Activated T-cell treated with anti-CD3 and anti-CD28 coated beads for 1 hour (primary cell): ENCODE results near the gene ABLIM1.

Experiments
- DNase-seq: peaks from one replicate; pipeline ENCODE4 v3.0.0-alpha.2; 2020; ENCODE audit warnings: low read depth

Gene ABLIM1

DNA sequence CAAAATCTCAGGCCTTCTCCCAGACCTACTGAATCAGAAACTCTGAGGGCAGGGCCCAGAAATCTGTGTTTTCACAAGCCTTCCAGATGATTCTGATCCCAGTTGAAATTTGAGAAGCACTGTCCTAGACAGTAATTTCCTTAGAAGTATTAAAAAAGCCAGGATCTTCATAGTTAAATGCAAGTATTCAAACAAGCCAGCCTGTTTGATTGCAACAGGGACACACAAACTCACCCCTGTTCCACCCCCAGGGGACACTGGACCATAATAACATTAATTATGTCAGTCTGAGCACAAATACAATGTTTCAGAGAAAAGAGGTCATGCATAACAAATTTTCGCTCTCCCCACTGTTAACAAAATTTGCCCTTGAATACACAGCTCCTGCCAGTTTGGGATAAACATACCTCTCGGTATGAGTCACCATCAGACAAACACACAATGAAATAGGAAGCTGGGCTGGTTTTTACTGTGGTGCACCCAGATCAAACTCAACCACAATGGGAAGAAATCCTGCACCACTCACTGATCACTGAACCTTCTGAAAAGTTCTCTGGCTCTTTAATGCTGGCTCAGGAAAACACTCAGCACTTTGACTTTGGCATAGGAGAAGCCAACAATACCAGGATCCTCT is 34.3 kb downstream of the ABLIM1 start:
- no peak for DNase-seq

DNA sequence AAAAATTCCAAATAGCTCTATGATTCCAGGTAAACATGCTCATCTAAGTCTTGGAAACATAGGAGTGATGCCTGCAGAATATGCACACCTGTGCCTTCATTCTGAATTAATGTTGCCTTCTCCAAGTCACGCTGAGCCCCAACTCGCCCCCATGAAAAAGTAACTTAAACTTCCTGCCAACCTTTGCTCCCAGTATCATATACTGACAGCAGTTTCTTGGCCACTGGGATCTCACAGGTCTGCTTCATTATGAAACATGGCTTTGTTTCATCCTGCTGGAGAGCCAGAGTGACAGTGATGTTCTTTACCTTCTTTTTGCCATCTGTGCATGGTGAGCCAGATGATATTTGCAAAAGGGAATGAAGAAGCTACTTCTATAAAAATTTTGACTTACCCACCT is 34.9 kb downstream of the ABLIM1 start:
- no peak for DNase-seq

DNA sequence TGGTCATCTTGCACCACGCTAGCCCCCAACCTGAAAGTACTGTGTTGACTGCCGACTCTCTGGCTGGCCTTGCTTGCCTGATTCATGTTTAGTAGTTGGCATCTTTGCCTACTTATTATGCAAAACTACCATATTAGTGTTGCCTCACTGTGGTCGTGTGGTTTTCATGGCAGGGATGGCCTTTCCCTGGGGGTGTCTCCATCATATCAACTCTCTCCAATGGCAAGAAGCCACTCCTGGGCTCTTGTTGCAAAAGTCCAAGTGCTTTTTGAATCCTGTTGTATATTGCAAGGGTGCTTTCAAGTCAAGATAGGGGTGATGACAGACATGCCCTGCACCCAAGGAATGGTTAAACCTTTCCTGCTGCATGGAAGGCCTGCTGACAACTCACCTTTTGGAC is 39.4 kb downstream of the ABLIM1 start:
- DNase-seq, result no peak

DNA sequence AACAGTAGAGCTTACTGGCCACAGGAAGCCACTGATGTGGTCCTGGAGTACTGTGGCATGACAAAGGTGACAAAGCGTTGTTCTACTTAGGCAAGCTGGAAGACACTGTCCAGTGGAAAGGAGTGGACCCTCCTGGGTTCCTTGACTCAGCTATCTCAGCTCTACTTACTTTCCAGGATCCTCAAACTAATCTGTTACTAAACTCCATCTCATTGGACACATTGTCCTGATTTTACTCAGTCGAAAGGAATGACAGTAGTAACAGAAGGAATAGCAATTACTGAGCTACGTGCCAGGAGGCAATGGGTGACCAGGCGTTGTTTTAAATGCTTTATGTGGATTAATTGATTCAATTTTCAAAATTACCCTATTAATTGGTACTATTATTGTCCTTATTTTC is 41.6 kb downstream of the ABLIM1 start:
- DNase-seq, result no peak

DNA sequence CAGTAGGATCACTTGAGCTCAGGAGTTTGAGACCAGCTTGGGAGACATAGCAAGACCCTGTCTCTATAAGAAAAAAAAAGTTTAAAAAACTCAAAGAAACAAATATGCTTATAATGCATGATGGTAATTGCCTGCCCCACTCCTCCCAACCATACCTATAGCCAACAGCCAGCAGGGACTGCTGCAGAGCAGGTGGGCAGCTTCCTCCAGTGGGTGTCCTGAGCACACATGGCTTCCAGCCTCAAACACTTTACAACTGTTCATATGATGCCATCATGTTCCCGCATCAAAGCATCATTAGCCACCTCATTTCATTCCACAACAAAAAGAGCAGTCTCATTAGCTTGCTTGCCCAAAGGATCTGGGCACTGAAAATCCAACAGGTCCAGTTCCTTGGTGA is 42.0 kb downstream of the ABLIM1 start:
- no peak for DNase-seq

DNA sequence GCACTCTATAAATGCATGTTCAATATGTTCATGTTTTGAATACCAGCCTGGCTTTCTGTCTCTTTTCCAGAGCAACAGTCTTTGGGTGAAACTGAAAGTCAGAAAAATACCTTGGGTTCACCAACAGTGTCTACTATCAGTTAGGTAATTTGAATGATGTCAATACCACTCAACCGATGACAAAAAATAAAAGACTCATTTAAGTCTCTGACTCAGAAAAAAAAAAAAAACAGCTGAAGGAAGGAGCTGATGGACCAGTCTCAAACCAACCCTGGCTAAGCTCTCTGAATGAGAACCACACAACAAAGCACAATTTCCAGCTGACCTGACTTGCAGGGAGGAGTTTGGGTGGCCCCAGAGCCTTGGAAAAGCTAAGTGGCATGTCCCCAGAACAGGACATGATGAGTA is 42.5 kb downstream of the ABLIM1 start:
- no peak for DNase-seq

DNA sequence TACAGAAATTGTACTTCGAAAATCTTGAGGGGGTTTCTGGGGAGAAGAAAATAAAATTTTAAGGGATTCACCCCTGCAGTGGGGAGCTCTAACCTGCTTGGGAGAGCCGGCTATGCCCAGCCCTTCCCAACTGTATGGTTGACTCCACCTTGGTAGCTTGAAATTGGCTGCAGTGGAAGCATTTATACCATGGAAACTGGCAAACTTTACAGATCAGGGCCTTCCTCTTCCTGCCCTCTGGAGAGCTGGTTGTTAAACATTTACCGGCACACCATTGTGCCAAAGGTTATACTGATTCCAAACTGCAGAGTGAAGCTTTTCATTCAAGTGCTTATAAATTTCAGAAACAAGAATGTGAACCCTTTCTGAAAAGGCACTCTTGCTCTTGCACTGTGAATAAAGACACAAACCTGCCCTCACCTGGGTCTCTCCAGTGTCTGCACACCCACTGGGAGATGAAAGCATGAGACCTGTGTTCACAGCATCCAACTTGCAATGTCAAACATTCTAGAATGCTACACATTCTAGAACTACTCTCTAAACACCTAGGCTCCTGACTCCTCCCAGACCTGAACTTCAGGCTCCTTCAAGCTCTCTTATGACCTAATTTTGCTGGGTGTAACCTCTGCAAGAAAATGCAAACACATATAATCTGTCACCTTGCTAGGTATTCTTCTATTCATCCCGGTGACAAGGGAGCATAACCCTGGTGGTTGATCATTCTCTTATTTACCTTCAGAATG is 44.7 kb downstream of the ABLIM1 start:
- DNase-seq, result no peak

DNA sequence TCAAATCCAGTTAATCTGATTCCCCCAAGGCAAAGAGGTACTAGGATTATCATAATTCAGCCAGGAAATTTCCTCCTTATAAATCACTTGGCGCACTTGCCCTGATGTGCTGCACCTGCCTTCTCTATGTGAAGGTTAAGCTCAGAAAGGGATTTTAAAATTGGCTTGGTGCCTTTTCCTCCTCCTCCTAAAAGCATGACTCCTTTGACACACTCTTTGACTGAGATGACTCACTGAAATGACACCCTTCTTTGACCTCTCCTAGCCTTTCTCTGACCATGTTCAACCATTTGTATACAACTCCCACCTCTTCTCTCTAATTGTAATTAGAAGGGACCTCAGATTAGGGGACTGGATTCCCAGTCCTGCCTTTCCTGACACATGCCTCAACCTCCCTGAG is 46.5 kb downstream of the ABLIM1 start:
- no peak for DNase-seq

DNA sequence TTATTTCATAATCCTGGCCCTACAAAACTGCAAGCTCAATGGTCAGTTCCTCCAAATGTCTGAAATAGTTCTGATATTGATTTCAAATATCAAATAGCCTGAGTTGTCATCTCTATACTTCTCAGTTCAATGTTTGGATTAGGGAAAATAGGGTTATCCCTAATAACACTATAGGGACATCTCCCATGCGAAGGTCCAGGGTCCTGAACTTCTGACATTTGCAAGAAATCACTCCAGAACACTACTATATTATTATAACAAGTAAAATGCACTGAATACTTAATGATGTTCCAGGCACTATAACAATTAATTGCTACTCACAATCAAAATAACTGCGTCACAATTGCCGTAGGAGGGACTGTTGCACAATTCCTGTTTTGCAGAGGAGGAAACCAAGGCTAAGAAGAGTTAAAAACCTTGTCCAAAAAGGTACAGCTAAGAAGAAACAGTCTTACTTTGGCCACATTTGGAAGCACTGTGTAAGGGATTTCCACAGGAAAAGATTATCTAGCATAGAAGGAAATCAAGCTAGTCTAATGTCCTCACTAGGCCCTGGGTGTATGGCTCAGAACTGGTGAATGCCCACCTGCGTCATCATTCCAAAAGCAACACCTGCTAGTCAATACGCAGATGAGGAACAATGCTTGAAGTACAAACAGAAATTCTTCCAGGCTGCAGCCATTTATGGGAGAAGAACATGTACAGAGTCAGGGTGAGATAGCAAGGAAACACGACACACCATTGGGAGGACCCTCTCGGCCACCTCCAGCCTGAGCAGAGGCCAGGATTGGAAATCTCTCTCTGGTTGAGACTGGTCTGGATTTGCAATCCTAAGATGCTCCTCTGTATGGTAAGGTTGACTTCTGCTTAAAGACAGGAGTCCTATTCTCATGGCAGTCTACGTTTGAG is 48.3 kb downstream of the ABLIM1 start:
- DNase-seq, result no peak

DNA sequence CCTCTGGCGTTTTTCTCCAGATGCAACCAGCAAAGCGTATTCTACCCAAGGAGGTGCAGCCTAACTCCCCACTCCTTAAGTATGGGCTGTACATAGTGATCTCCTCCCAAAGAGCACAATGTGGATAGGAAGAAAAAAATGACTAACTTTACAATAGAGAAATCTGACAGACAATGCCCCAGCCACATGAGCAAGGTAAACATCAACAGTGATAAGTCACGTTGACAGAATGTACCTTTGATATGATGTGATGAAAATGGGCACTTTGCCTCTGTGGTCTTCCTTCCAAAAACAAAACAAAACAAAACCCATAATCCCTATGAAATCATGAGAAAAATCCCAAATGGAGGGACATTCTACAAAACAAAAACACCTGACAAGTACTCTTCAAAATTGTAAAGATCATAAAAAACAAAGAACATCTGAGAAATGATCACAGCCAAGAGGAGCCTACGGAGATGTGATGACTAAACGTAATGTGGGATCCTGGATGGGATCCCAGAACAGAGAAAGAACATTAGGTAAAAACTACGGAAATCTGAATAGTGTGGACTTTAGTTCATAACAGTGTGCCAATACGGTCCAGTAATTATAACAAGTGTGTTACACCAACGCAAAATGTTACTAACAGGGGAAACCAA is 50.6 kb downstream of the ABLIM1 start:
- DNase-seq, result no peak

DNA sequence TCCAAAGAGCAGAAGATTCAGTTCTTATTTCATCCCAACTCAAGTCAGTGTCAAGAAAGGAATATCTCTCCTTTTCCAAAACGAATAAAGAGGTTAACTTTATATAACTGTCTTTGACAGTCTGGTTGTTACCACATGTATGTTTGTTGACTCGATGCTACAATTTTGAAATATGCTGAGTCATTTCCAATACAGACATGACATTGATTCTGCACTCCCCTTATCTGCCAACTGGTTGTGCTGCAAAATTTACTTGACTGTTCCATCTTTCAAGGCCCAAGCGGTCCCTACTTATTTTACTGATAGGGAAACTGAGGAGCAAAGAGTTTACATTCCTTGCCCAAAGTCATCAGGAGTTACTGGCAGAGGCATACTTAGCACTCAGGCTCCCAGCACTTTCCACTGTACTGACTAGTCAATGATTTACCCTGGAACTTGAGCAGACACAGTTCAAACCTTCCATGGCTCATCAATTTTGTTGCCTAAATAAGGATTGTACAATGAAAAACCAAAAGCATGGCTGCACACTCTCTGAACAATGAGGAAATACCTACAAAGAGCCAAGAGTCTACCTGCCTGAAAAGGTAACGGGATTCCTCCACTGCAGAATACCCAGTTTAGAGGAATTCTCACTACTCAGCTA is 52.8 kb downstream of the ABLIM1 start:
- no peak for DNase-seq

DNA sequence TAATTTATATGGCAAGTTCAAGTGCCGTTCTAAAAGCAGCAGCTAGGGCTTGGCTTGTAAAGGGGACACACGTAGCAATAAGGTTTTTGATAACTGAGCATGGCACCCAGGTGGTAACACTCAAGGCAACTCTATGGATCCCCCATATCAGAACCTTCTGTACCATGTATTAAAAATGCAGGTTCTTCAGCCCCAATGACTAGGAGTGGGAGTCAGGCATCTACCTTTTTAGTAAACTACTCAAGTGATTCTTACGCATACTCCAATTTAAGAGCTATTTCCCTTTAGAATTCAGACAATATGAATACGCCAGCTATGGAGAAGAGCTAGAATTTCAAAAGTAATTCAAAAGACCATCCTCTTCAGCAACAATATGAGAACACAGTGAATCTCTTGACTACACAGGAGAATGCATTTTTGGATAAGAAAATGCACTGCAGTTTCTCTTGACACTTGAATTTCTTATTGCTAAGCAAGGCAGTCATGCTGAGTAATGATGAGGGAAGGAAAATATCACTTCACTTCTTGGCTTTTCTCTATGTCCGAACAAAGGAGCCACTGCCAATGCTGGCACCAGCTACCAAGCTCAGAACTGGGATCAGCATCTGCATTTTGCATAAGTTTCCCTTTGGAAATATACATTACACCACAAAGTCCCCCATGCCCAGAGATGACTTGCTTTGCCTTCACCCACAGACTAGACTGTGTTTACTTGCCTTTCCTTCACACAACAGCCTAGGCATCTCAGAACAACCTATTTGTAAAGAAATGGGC is 53.5 kb downstream of the ABLIM1 start:
- DNase-seq, result no peak

DNA sequence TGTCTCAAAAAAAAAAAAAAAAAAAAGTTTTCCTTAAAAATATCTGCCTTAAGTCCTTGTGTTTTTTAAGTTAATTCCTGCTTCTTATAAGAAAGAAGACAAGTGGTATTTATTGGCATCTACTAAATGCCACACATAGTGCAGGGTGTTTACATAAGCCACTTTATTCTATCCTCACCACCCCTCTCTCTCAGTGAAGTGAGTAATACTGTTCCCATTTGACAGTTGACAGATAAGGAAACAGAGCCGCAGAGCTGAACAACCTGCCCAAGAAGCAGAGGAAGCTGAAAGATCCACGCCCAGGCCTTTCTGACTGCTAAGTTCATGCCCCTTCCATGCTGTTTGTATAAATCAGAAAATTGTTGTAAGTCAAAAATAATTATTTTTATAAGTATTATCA is 54.1 kb downstream of the ABLIM1 start:
- no peak for DNase-seq

DNA sequence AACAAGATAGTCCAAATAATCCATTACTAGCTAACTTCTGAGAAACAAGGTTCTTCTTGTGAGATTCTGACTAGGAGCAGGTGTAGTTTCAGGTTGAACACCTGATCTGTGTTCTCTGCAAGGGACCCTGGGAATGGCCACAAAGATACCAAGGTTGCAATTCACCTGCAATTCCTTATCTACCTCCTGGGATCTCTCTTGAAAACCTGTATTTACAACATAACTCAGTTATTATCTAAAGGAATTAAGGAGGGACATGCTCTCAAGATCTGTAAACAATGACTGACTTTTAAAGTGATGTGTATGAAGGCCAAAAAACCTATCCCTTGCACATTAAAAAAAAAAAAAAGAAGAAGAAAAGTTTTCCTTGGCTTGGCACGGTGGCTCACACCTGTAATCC is 54.8 kb downstream of the ABLIM1 start:
- DNase-seq, result no peak

DNA sequence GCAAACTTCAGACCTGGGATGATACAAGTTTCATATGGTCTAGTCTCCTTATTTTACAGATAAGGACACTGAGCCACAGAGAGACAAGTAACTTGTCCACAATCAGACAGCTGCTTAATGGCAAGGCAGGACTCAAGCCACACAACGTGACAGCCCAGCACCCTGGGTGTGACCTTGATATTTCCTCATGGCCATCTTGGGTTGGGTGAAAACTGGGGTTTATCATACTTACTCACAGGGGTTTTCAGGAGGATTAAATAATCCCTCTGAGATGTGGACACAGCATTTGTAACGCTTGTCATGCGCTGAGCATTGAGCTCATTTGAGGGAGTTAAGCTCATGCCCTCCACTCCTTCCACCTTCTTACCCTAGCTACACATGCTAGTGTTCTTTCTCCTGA is 58.0 kb downstream of the ABLIM1 start:
- no peak for DNase-seq

DNA sequence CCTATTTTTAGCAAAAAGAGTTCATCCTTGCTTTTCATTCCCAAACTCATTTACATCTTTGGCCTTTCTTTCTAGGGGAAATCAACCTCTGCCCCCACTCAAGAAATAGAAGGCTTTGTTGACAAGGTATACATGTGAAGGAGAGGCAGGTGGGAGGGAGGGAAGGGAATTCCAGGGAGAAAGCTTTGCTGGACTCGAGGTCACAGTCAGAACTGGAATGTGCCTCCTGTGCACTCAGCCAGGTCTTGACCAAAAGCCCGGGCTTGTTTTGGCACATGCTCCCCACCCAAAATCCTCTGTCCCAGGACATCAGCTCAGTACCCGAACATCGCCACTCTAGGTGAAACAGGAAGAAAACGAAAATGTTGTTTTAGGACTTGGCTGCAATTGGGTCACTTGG is 61.3 kb downstream of the ABLIM1 start:
- no peak for DNase-seq

DNA sequence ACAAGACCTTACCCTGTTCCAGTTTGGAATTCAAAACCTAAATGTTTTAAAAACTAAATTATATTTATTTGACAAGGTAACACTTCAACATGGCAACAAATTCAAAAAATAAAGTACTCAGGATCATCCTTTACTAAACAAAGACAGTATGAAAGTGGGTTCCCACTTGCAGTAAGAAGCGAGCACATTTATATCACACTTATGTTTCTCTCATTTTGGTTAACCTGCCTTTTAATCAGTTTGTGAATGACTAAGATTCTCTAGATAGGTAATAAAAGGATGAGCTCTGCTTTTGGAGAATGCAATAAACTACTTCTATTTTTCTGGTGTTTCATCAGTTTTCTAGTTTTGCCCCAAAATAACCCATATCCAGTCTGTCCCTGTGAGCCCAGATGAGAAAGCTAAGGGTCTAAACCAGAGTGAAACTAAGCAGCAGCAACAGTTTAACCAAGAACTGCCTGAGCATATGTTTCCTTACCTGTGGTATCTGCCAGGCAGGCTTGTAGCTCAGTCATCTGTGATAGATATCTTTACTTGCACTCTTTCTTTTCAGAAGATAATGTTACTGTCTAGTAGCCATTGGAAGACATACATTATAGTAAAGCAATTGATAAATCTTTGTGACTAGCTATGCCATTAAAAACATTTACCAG is 64.1 kb downstream of the ABLIM1 start:
- no peak for DNase-seq

DNA sequence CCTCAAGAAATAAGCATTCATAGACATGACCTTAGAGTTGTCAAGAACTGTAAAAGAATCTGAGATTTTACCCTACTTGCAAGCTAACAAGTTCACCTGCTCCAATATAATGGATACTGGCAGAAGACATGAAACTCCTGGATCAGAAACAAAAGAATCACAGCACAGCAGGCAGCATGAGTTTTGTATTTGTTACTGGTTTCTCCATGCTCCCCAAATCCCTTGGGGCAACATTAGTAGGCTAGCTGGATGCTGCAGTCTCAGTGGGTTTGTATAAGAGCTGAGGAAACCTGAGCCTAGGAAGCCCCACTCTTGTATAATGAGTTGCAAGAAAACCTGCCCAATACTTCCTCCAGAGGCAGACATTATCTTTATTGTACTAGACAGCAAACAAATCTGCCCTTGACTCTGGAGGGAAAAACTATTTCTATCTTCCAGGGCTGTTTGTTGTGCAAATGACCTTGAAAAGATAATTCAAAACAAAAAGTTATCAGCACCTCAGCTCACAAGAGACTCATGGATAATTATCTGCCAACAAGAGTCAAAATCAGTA is 64.8 kb downstream of the ABLIM1 start:
- DNase-seq, result no peak

DNA sequence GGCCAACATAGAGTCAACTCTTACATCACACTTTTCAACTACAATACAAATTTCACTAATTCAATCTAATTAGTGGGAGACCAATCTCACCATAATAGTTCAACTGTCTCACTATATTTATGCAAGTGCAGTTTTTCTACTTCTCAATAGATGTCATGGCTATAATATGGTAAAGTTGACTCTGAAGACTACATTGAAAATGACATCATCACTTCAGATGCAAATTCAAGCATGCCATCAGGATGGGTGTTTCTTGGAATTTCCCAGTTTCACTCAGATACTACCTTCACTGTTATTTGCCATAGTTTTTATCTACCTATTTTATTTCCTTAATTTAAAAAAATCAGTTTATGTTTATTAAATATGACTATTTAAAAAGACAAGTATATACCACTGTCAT is 67.1 kb downstream of the ABLIM1 start:
- no peak for DNase-seq

DNA sequence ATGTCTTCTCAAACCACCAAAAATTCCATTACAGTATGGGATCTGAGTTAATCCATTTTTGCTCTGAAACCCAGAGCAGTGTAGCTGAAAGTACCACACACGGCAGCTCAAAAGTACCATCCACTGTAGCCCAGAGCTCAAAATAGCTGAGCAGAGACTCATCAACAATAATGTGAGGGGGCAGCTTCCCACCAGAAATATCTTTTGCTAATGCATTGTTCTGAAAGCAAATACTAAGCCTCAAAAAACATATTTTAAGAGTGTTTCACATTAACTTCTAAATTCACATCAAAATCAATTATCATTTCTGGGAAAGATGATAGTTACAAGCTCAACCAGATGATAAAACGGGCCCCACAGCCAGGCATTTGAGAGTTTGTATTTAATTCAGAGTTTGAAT is 73.7 kb downstream of the ABLIM1 start:
- DNase-seq, result no peak
